BE2C (cell line): ENCODE measurements around the gene NFIB.

Source experiments
- DNase-seq: peaks from one replicate; pipeline ENCODE4 v3.0.0-alpha.2; 2020
- H3K27me3 ChIP-seq: fragments of 250-450 bp; sonication (Bioruptor Pico); 2 replicates; pipeline ENCODE4 v1.5.1; 2020; ENCODE audit warnings: mild to moderate bottlenecking
- H3K36me3 ChIP-seq: fragments of 250-450 bp; sonication (Bioruptor Pico); 2 replicates; pipeline ENCODE4 v1.5.1; 2020; ENCODE audit warnings: mild to moderate bottlenecking
- H3K4me1 ChIP-seq: fragments of 250-450 bp; sonication (Bioruptor Pico); 2 replicates; pipeline ENCODE4 v1.5.1; 2020
- H3K4me3 ChIP-seq: 2 replicates; pipeline ENCODE4 v1.5.1; 2011; ENCODE audit warnings: low read depth, low read length
- H3K9me3 ChIP-seq: fragments of 250-450 bp; sonication (Bioruptor Pico); 2 replicates; pipeline ENCODE4 v1.5.1; 2020
- CTCF ChIP-seq: IDR thresholded peaks from 2 replicates; pipeline ENCODE4 v1.5.1; 2012; ENCODE audit warnings: mild to moderate bottlenecking, low read depth, low read length

NFIB gene

GRCh38 chr9:14349447-14350348 is 35.8 kb upstream of the NFIB start:
- H3K4me1 ChIP-seq = peaks cover 13% of the 10 kb centered on the region
- H3K4me3 ChIP-seq = no peak overlapping the region
- no peak for TF ChIP-seq CTCF
- H3K36me3 ChIP-seq = no peaks in the 10 kb centered on the region
- H3K27me3 ChIP-seq = no peaks in the 10 kb centered on the region
- DNase-seq = no peak
- no peaks in the 10 kb centered on the region; the same call in 1 of the 2 replicates for H3K9me3 ChIP-seq

- no peak for TF ChIP-seq CTCF
- H3K9me3 ChIP-seq = no peaks in the 10 kb centered on the region; the same call in 1 of the 2 replicates
- H3K4me3 ChIP-seq = no peak overlapping the region
- H3K36me3 ChIP-seq = no peaks in the 10 kb centered on the region
- DNase-seq = no peak
- H3K27me3 ChIP-seq = no peaks in the 10 kb centered on the region
- H3K4me1 ChIP-seq = peaks cover 13% of the 10 kb centered on the region
Measured at GRCh38 chr9:14349146-14349446, 35.2 kb upstream of the NFIB start.

- H3K27me3 ChIP-seq = no peaks in the 10 kb centered on the region
- no peaks in the 10 kb centered on the region; the same call in 1 of the 2 replicates for H3K9me3 ChIP-seq
- peaks cover 13% of the 10 kb centered on the region for H3K4me1 ChIP-seq
- H3K4me3 ChIP-seq = no peak overlapping the region
- TF ChIP-seq CTCF = no peak
- no peak for DNase-seq
- H3K36me3 ChIP-seq = no peaks in the 10 kb centered on the region
Measured at GRCh38 chr9:14348373-14349145, 34.6 kb upstream of the NFIB start.

GRCh38 chr9:14348123-14348372 is 34.1 kb upstream of the NFIB start:
- no peak for DNase-seq
- Histone ChIP-seq H3K27me3 (no peaks in the 10 kb centered on the region), H3K36me3 (no peaks in the 10 kb centered on the region), H3K4me3 (no peak overlapping the region), H3K9me3 (no peaks in the 10 kb centered on the region; the same call in 1 of the 2 replicates), H3K4me1 (peaks cover 10% of the 10 kb centered on the region)
- no peak for TF ChIP-seq CTCF

- no peak for DNase-seq
- peaks cover 5% of the 10 kb centered on the region; the same call in 1 of the 2 replicates for H3K4me1 ChIP-seq
- TF ChIP-seq CTCF = no peak
Measured at GRCh38 chr9:14347406-14348122, 33.6 kb upstream of the NFIB start.

More at GRCh38 chr9:14347406-14348122, 33.6 kb upstream of the NFIB start:
- Histone ChIP-seq H3K36me3 (no peaks in the 10 kb centered on the region), H3K4me3 (no peak overlapping the region), H3K27me3 (no peaks in the 10 kb centered on the region), H3K9me3 (no peaks in the 10 kb centered on the region; the same call in 1 of the 2 replicates)
